ENCODE data around the gene ARMC7. TPM values are rescaled to one million over a fixed set of nuclear protein-coding genes. Genes with fewer than 3 reads are reported as not detected.

The ARMC7 gene
- total RNA-seq, 1 experiment from 2014 or later: 26.0 TPM

DNA sequence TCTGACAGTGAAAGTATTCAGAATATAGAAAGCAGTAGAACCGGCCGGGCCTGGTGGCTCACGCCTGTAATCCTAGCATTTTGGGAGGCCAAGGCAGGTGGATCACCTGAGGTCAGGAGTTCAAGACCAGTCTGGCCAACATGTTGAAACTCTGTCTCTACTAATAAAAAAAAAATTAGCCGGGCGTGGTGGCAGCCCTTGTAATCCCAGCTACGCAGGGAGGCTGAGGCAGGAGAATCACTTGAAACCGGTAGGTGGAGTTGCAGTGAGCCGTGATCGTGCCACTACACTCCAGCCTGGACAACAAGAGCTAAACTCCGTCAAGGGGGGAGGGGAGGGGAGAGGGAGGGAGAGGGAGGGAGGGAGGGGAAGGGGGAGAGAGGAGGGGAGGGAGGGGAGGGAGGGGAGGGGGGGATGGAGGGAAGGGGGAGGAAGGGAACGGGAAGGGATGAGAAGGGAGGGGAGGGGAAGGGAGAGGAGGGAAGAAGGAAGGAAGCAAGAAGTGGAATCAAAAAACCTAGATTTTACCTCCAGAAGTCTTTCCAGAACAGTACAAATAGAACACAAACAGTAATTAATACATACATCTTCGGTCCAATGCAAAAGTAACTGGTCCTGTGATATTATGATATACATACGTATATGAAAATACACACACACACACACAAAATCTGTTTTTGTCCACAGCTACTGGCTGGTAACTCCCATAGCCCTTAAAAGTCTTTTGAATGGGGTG lies 32.6 kb downstream of the ARMC7 start:
- Mint-ChIP-seq H3K9me3 (ENCODE audit: unreplicated experiment) (no peaks in the 10 kb centered on the region), H3K4me3 (ENCODE audit: unreplicated experiment) (no peak overlapping the region), H3K27ac (ENCODE audit: unreplicated experiment) (no peak overlapping the region), H3K27me3 (ENCODE audit: insufficient read depth, unreplicated experiment) (no peaks in the 10 kb centered on the region), H3K4me1 (ENCODE audit: low read depth, unreplicated experiment) (no peaks in the 10 kb centered on the region), H3K36me3 (ENCODE audit: insufficient read depth, unreplicated experiment) (peaks cover 95% of the 10 kb centered on the region)
- H3K4me3 ChIP-seq (ENCODE audit: low read depth, low read length): no peak overlapping the region
- POLR2A ChIA-PET: no interaction called here
- H3K4me1 ChIP-seq: no peaks in the 10 kb centered on the region
- no peaks in the 10 kb centered on the region for H3K27me3 ChIP-seq (replicated peaks; ENCODE audit: control insufficient read depth, insufficient read depth, low read length)
- H3K9me3 ChIP-seq: no peaks in the 10 kb centered on the region
- intact Hi-C loops (cut with micrococcal nuclease; ENCODE audit: unreplicated experiment): no loop called here
- BruUV-seq (replicated peaks): no TSS peak
- TF ChIP-seq CTCF (IDR thresholded peaks at IDR 0.05; ENCODE audit: insufficient read depth in 1 of 2, low read depth in 1 of 2, low read length in 1 of 2, severe bottlenecking in 1 of 2, unreplicated experiment in 1 of 2): no peak
- no peak for DNase-seq
- CTCF ChIA-PET: interaction anchor here (0.5 kb wide), 1 partner anchor 233 kb away, joined by 5 read pairs; no protein-coding TSS in a partner anchor
- peaks cover 4% of the 10 kb centered on the region for H3K36me3 ChIP-seq (ENCODE audit: control insufficient read depth, insufficient read depth, low read length)

DNA sequence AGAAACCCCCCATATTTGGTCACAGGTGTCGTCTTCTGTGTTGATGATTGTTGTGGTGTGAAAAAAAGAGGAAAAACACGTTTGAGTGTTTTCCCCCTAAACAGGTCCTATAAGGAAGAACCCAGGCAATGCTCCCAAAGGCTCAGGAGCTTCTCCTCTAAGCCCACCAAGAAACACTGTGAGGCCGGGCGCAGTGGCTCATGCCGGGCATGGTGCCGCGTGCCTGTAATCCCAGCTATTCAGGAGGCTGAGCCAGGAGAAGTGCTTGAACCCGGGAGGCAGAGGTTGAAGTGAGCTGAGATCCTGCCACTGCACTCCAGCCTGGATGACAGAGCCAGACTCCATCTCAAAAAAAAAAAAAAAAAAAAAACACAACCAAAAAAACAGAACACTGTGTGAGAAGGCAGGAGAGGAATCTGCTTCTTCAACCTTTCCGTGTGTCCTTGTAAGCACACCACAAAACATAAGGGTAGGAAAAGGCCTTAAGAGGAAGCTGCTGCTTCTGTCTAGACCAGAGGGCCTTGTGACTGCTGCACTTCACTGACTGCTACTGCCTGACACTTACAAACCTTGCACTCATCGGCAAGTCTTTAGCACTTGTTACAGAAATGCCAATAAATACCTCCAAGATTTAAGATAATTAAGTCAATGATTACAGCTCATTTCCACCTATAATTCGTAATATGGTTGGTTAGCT lies 35.2 kb downstream of the ARMC7 start:
- no peak for TF ChIP-seq CTCF (IDR thresholded peaks at IDR 0.05; ENCODE audit: insufficient read depth in 1 of 2, low read depth in 1 of 2, low read length in 1 of 2, severe bottlenecking in 1 of 2, unreplicated experiment in 1 of 2)
- H3K9me3 Mint-ChIP-seq (ENCODE audit: unreplicated experiment): no peaks in the 10 kb centered on the region
- Histone ChIP-seq H3K4me3 (ENCODE audit: low read depth, low read length) (no peak overlapping the region), H3K4me1 (no peaks in the 10 kb centered on the region), H3K27me3 (replicated peaks; ENCODE audit: control insufficient read depth, insufficient read depth, low read length) (no peaks in the 10 kb centered on the region), H3K36me3 (ENCODE audit: control insufficient read depth, insufficient read depth, low read length) (peaks cover 5% of the 10 kb centered on the region), H3K9me3 (no peaks in the 10 kb centered on the region)
- intact Hi-C loops (cut with micrococcal nuclease; ENCODE audit: unreplicated experiment): no loop called here
- H3K36me3 Mint-ChIP-seq (ENCODE audit: insufficient read depth, unreplicated experiment): peaks cover 97% of the 10 kb centered on the region
- H3K27ac Mint-ChIP-seq (ENCODE audit: unreplicated experiment): no peak overlapping the region
- ChIA-PET POLR2A (interaction anchor here (0.6 to 0.7 kb wide), 2 partner anchors 10 to 25 kb away, joined by 4 to 9 read pairs; partner anchors contain the start of gene JPT1), CTCF (interaction anchor here (0.6 to 1.1 kb wide), 4 partner anchors 17 to 76 kb away, joined by 4 to 12 read pairs (median 6); no protein-coding TSS in a partner anchor)
- peaks cover 6% of the 10 kb centered on the region for H3K4me1 Mint-ChIP-seq (ENCODE audit: low read depth, unreplicated experiment)
- no peak overlapping the region for H3K4me3 Mint-ChIP-seq (ENCODE audit: unreplicated experiment)
- peak in 1 of 2 experiments; percentile 7 for DNase-seq
- BruUV-seq (replicated peaks): no TSS peak
- H3K27me3 Mint-ChIP-seq (ENCODE audit: insufficient read depth, unreplicated experiment): no peaks in the 10 kb centered on the region

DNA sequence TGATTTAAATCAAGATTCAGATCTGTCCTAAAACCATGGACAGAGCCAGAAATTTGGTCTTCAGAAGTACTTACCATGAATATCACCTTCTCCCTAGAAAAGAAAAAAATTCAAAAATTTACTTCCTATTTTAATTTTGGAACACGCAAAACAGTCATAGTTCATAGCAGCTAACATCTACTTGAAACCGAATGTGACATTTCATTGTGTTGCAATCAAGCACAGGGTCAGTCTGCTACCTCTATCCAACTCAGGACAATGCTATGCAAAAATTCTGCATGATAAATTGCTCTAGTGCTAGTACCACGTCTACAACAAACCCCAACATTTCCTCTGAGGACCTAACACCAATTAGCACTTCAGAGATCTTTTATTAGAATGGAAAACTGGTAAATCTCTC lies 36.8 kb downstream of the ARMC7 start:
- Histone ChIP-seq H3K4me1 (no peaks in the 10 kb centered on the region), H3K27me3 (replicated peaks; ENCODE audit: control insufficient read depth, insufficient read depth, low read length) (no peaks in the 10 kb centered on the region), H3K36me3 (ENCODE audit: control insufficient read depth, insufficient read depth, low read length) (peaks cover 5% of the 10 kb centered on the region), H3K4me3 (ENCODE audit: low read depth, low read length) (no peak overlapping the region), H3K9me3 (no peaks in the 10 kb centered on the region)
- peaks cover 7% of the 10 kb centered on the region for H3K4me1 Mint-ChIP-seq (ENCODE audit: low read depth, unreplicated experiment)
- H3K36me3 Mint-ChIP-seq (ENCODE audit: insufficient read depth, unreplicated experiment): peaks cover 93% of the 10 kb centered on the region
- H3K27me3 Mint-ChIP-seq (ENCODE audit: insufficient read depth, unreplicated experiment): no peaks in the 10 kb centered on the region
- DNase-seq: no peak
- no TSS peak for BruUV-seq (replicated peaks)
- TF ChIP-seq CTCF (IDR thresholded peaks at IDR 0.05; ENCODE audit: insufficient read depth in 1 of 2, low read depth in 1 of 2, low read length in 1 of 2, severe bottlenecking in 1 of 2, unreplicated experiment in 1 of 2): no peak
- ChIA-PET CTCF (no interaction called here), POLR2A (no interaction called here)
- H3K9me3 Mint-ChIP-seq (ENCODE audit: unreplicated experiment): no peaks in the 10 kb centered on the region
- intact Hi-C loops (cut with micrococcal nuclease; ENCODE audit: unreplicated experiment): no loop called here
- no peak overlapping the region for H3K27ac Mint-ChIP-seq (ENCODE audit: unreplicated experiment)
- no peak overlapping the region for H3K4me3 Mint-ChIP-seq (ENCODE audit: unreplicated experiment)
